Melanocyte of skin (primary cell): Measurements from ENCODE around the gene BNIP5. TPM values are rescaled to one million over a fixed set of nuclear protein-coding genes. Genes with fewer than 3 reads are reported as not detected.

Experiments
- total RNA-seq, 2 donors: library from RNA; depleted of rRNA; stranded (reverse); fragments of >200 nt; gene quantifications; 2 replicates each; pipeline ENCODE4 v1.2.3, GENCODE V29; 2012

BNIP5 gene
- total RNA-seq: under 1 TPM; under 0.01 TPM

GRCh38 chr6:36336779-36337241 is at the start of gene BNIP5:
TSS of gene BNIP5 (minus strand) at chr6:36336888. CDS start at chr6:36330690, 6,198 bp downstream.

GRCh38 chr6:36269834-36270705 is 66.6 kb downstream of the BNIP5 start, which contains the start of gene PNPLA1:
TSS of gene PNPLA1 (plus strand) at chr6:36270060. CDS start at chr6:36270460, 400 bp downstream.

Other genes starting within 250 kb of the BNIP5 start
- gene MAPK13, start 206.4 kb downstream of the BNIP5 start, total RNA-seq: 1 to 10 TPM in 1 of 2 donors, under 1 TPM in 1; 0.34 to 3.3 TPM
- 10 to 100 TPM; 12.4 to 13.3 TPM for gene BRPF3, start 140.1 kb downstream of the BNIP5 start, total RNA-seq
- gene PNPLA1, start 66.8 kb downstream of the BNIP5 start, total RNA-seq: not detected
- gene ETV7, start 50.8 kb upstream of the BNIP5 start, total RNA-seq: 1 to 10 TPM; 5.9 to 8.7 TPM
- under 1 TPM; 0.33 to 0.69 TPM for gene PXT1, start 106.0 kb upstream of the BNIP5 start, total RNA-seq
- gene KCTD20, start 106.1 kb upstream of the BNIP5 start, total RNA-seq: 100 to 1,000 TPM in 1 of 2 donors, 10 to 100 TPM in 1; 89.1 to 126 TPM
- 10 to 100 TPM; 16.2 to 17.6 TPM for gene STK38, start 210.6 kb upstream of the BNIP5 start, total RNA-seq